ENCODE data around the gene LRRC45.

The LRRC45 gene

DNA sequence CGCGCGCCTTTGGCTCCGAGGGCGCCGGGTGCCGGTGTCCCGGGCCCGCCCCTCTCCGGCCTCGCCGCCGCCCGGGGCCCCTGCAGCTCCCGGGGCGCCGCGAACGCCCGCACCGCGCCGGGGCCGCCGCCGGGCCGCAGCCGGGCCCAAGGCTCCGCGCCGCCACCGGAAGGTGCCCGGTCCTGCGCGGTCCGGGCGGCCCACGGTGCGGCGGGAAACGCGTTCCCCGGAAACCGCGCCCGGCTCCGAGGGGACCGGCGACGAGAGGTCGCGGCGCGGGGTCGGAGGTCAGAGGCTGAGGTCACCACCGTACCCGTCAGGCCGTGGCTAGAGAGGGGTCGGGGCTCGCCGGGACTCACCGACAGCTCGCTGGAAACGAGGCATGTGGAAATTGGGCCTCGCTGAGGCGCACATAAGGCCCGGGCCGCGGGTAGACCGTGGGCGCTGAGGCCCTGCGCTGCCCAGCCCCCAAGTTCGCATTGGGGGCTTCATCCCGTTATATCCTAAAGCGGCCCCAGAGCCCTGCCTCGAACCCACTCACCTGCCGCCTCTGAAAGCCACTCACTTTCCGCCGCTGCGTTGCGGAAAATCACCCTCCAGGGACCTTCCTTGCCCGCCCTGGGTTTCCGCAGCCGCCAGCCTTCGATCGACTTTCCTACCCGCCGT lies 42.7 kb downstream of the LRRC45 start, which contains the start of gene DUS1L:
Gene DUS1L (minus strand): TSS at position 167 of the 666 bp plus-strand sequence. CDS start 745 bp downstream, outside the sequence.
- peak; percentile 82 for DNase-seq

DNA sequence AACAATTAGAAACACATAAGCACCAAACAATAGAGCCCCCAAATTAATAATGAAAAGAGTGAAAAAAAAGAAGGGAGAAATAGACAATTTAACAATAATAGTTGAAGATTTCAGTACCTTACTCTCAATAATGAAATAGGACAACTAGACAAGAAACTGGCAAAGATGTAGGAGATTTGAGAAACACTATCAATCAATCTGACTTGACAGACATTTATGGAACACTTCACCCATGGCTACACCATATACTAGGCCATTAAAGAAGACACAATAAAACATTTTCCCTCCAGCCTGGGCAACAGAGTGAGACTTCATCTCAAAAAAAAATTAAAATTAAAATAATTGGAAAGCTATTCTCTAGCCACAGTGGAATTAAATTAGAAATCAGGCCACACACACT lies 47.5 kb downstream of the LRRC45 start:
- no peak for DNase-seq

DNA sequence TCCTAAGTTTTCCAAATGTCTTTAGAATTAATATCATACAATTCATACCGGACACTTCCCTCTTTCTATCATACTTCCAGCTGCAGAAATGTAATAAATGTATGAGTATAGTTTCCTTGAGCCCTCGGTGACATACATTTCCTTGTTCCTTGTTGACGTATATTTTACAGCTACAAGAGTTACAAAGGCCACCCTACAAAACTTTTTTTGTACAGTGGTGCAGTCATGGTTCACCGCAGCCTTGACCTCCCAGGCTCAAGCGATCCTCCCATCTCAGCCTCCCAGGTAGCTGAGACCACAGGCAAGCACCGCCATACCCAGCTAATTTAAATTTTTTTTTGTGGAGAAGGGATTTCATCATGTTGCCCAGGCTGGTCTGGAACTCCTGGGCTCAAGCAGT lies 49.7 kb downstream of the LRRC45 start:
- no peak for DNase-seq

DNA sequence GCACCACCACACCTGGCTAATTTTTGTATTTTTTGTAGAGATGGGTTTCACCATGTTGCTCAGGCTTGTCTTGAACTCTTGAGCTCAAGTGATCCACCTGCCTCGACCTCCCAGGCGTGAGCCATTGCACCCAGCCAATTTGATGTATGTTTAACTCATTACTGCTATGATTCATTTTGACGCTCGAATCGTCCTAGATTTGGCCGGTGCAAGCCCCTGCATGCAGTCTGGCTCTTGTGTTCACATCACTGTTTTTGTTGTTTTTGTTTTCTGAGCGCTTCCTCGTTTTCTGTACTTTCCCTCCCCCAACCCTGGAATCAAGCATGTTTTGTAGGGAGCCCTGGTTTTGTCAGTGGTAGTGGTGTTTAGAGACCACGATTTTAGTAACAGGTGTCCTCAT lies 50.3 kb downstream of the LRRC45 start:
- DNase-seq, result no peak

DNA sequence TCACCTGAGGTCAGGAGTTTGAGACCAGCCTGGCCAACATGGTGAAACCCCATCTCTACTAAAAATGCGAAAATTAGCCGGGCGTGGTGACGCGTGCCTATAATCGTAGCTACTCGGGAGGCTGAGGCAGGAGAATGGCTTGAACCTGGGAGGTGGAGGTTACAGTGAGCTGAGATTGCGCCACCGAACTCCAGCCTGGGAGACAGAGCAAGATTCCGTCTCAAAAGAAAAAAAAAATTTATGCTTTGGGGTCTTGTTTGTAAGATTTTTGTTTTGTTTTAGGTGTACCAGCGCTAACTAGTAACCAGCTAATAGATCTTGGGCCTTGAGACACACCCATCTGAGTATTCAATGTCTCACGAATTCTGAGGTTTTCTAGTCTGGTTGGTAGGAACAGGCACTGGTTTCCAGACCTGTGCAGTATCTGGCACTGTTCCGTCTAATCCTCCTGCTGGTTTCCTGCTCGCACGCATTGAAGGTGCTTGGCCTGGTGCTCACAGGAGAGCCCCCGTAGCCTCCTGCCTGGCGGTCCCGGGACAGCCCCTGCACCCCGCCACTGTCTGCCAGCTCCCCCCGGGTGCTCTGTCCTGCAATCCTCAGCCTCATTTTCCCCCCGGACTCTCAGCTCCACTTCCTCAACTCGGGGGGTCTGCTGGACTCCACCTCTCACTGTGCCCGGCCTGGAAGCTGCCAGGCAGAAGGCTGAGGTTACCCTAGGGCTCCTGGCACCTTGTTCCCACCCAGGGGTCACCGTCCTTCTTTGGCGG lies 53.1 kb downstream of the LRRC45 start:
- DNase-seq, result no peak

DNA sequence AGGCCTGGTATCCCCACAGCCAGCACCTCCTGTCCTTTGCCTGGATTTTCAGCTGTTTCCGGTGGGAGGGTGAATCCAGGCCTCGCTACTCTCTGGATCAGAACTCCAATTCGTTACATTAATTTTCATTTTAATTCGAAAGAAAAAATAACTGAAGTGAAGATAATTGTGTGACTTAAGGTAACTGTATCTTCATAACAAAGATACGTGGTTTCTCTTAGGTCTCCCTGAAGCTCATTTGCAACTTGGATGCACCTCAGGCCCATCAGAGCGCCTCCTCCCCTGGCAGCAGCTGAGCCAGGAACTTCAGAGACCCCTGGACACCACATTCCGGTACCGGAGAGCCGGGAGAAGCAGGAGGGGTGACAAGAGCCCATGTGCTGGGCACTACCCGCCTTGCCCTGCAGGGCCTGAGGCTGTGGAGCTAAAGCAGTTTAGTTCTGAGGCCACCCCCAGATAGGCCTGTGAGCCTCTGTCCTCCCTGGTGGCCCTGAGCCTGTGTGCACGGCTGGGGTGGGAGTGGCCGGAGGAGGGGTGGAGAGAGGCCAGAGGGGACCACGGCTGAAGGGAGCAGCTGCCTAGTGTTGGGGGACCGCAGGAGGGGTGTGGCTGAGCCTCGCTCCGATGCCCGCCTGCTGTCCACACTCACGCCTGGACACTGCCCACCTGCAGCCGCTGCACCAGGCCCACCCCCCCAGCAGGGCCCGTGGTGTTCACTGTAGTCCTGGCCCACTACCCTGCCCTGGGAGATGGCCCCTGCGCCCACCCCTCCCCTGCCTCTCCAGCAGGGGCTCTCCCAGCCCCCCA lies 53.9 kb downstream of the LRRC45 start:
- no peak for DNase-seq

DNA sequence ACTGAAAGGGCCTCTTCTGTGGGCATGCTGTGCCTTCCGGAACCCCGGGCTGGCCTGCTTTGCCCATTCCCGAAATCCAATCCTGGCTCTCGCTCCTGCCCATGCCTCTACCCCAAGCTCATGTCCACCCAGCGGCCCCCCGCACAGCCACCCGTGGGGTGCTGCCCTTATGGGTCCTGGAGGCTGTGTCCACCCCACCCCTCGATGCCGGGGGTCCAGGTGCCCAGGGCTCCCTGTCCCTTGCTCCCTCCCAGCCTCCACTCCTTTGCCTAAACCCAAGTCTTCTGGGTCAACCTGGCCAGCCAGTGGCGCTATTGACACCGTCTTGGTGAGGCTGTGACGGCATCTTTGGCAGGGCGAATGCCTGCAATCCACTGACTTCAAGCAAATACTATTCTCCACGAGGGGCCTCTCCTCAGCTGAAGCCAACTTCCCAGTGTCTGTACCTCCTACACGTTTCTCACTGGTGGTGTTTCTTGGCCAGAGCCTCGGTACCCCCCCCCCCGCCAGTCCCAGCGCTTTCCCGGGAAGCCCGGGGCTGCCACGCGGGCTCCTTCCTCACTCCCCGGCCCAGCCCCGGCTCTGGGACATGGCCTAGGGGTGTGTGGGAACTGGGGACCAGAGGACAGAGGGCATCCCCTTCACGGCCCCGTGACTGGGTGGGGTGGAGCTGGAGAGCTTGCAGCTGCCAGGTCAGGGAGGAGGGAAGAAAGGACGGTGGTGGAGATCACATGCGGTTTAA lies 54.7 kb downstream of the LRRC45 start:
- DNase-seq, result no peak

DNA sequence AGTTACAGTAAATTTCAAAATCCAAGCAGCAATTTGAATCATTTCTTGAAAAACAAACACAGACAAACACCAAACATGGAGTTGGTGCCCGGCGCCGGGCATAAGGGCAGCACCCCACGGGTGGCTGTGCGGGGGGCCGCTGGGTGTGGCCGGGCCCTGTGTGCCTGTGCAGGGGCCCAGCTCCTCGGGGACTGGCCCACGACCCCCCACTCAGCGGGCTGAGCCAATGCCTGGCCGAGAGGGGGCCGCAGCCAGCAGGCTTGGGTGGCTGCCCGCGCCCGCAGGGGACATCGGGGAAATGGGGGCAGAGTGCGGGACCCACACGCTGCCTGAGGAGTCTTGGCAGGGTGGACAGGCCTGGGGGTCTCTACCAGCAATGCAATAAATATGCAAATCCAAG lies 55.3 kb downstream of the LRRC45 start:
- no peak for DNase-seq

DNA sequence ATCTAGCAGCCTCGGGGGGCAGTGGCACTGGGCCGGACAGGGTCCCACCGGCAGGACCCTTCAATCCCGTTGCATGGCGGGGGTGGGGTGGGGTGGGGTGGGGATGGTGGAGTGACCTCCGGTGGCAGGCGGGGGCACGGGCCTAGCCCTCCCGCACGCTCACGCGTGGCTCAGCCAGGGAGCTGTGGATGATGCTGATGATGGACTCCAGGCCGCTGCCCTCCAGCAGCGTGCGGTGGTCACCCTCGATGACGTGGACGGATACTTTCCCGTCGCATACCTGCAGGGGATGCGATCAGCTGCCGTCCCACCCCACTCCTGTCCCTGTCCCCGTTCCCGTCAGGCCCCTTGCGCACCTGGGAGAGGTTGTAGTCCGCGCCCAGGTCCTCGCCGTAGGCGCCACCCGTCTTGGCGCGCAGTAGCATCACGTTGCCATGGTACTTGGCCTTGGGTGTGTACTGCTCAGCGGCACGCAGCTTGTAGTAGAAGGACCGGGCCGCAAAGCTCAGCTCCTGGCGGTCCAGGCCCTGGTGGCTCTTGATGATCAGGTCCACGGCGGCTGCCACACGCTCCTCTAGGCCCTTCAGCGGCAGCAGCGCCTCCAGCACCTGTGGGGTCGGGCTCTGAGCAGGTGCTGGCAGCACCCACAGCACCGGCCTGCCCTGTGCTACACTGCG lies 56.0 kb downstream of the LRRC45 start:
- DNase-seq, result no peak

DNA sequence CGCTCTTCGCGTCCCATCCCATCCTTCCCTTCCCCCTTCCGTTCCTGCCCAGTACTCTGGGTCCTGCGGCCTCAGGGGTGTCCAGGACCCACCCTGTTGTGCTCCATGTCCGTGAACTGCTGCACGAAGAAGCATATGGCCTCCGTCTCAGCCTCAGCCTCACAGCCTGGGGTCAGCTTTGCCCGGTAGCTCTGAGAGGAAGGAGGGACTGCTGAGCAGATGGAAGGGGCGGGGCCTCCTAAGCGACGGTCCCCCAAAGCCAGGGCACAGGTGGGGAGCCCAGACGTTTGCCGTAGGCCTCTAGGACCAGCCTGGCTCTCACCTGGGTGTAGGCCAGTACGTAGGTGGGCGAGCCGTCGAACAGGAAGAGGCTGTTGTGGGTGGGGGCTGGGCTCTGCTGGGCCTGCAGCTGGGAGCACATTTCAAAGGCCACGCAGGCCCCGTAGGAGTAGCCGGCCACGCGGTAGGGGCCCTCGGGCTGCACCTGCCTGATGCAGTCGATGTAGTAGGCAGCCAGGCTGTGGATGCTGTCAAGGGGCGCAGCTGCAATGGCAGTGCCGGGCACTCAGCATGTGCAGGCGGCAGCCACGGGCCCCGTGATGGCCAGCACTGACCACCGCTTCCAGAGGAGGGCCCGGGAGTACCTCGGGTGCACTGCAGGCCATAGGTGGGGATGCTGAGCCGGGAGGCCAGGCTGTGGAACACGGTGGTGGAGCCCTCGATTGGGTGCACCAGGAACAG lies 57.1 kb downstream of the LRRC45 start:
- DNase-seq, result no peak
